KOPT-K1 (cell line): ENCODE results near the gene RAPGEF4.

Experiments
- H3K27ac ChIP-seq: fragments of 200-600 bp; sonication (generic); 2 replicates; pipeline ENCODE4 v1.5.1; 2016; ENCODE audit warnings: antibody characterized with exemption, mild to moderate bottlenecking, low read depth, low read length; ENCODE audit not compliant: poor library complexity, severe bottlenecking
- H3K36me3 ChIP-seq: fragments of 200-600 bp; sonication (generic); 2 replicates; pipeline ENCODE4 v1.5.1; 2017; ENCODE audit warnings: antibody characterized with exemption, mild to moderate bottlenecking, low read length, moderate library complexity; ENCODE audit not compliant: insufficient read depth
- H3K9me3 ChIP-seq: fragments of 200-600 bp; sonication (generic); 2 replicates; pipeline ENCODE4 v1.5.1; 2017; ENCODE audit warnings: antibody characterized with exemption, low read length, mild to moderate bottlenecking; ENCODE audit not compliant: insufficient read depth, poor library complexity, severe bottlenecking

RAPGEF4 gene

DNA sequence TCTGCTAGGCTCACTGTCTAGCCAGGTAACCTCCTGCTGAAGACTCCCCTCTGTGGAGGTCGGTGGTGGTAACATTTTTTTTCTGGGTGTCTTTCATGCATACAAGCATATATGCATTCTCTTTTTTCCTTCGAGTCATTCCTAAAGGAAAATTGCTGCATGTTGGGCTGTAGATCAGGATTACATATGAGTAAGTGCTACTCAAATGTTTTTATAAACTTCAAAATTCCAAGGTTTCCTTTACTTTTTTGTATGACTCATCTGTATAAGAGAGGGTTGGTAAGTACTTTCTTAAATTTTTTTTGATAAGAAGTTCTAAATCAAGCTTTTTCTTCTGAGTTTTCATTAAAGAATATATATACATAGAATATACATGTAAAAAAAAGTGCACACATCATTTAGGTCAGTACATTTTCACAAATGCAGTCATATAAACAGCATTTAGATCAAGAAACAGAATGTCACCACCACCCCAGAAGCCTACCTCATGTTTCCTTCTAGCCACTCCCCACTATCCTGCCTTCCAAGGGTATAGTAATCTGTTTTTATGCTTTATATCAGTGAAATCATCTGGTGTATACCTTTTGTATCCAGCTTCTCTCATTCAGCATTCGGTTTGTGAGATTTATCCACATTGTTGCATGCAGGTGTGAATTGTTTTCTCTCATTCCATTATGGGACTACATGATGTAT, 212.0 kb downstream of the RAPGEF4 start:
- Histone ChIP-seq H3K9me3 (no peaks in the 10 kb centered on the region), H3K27ac (no peak overlapping the region), H3K36me3 (no peaks in the 10 kb centered on the region)

DNA sequence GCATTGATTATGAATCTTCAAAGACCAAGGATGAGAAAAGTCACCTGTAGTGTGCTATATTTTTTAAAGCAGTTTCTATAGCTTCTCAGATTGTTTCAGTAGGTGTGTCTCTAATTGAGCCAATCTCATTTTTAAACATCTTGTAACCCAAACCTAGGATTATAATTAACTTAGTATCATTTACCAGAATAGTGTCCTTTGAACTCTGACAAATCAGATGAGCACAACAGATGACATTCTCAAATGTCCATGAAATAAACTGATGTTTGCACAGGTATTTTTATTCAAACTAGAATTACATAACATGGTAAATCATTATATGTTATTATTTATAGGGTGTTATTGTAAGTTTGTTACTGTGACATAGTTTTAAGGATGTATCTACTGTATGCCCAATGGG, 213.9 kb downstream of the RAPGEF4 start:
- no peak overlapping the region for H3K27ac ChIP-seq
- H3K9me3 ChIP-seq = no peaks in the 10 kb centered on the region

DNA sequence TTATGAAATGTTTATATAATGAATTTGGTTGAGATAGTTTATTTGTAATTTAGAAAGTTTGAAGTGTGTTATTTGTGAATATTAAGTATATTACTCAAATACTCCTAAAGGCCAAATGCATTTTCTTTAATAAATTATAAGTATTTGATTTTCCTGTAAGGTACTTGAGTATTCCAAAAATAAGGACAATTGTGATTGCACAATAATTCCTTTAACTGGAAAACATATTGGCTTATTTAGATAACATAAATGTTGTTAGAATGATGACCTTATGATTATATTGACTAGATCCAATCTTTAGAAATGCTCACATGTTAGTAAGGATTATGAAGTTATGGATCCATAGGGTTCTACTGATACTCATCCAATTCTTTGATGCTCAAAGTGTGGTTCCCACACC, 214.9 kb downstream of the RAPGEF4 start:
- H3K27ac ChIP-seq = no peak overlapping the region
- H3K36me3 ChIP-seq = no peaks in the 10 kb centered on the region
- H3K9me3 ChIP-seq = no peaks in the 10 kb centered on the region

More for the DNA sequence above, 213.9 kb downstream of the RAPGEF4 start:
- no peaks in the 10 kb centered on the region for H3K36me3 ChIP-seq

DNA sequence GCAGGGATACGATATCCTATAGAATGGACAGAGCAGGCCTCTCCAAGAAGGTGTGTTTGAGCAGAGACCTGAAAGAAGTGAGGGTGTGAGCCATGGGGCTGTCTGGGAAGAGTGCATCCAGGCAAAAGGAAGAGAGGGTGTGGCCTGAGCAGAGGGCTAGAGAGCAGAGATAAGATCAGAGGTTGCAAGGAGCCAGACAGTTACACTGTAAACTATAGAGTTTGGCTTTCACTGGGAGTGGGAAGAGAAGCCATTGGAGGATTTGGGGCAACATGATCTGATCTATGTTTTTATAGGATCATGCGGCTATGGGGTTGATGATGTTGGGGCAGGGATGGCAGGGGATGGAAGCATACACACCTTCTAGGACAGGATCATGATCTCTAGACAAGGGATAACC, 215.9 kb downstream of the RAPGEF4 start:
- Histone ChIP-seq H3K9me3 (no peaks in the 10 kb centered on the region), H3K36me3 (no peaks in the 10 kb centered on the region), H3K27ac (no peak overlapping the region)

DNA sequence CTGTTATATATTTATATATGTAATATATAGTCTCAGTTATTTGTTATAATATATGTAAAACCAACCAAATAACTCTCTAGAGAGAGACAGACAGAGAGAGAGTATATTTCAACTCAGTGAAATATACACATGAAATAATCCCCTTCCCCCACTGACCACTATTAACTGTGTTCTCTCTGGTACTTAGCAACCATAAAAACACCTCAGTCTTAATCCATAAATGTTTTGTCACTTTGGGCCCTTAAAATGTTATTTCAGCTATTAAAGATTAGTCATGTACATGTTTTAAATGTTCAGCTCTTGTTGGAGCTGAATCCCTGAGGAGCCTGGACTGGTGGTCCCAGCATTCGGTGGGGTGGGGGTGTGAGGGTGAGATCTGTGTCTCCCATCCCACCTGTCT, 217.8 kb downstream of the RAPGEF4 start:
- no peaks in the 10 kb centered on the region for H3K36me3 ChIP-seq
- H3K27ac ChIP-seq = no peak overlapping the region
- no peaks in the 10 kb centered on the region for H3K9me3 ChIP-seq

DNA sequence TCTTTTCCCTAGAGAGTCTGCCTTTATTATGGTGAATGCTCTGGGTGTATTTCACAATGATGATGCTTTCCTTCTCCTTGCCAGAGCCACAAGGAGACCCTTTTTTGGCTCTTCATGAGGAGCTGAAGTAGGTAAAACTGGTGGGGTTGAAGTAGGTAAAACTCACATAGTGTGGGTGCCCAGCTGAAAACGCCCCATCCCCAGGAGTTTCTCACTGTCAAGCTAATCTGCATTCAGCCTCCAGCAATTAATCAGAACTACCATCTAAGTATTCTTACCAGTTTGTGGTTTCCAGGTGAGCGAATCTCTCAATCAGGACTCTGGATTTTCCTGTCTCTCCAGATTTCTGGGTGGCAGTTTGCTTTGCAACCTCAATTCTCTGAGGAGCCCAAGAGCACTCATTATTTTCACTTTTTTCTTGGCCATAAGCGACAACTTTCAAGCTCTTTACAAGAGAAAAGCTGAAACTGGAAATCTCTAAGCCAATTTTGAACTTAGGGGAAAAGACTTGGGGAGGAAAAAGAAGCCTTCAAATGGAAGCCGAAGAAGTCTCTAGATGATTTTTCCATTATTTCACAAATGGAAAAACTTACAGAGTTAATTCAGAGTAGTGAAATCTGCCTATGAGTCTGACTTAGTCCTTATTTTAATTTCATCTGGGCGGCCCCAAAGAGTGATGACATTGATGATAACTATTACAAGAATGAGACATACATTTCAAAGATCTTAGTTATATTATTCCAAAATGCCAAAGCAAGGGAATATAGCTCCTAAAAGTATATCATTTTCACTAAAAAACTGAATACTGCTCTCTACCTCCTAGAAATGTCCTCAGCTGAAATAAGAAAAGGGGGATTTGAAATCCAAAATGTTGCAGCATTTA, 218.6 kb downstream of the RAPGEF4 start:
- no peak overlapping the region for H3K27ac ChIP-seq
- no peaks in the 10 kb centered on the region for H3K9me3 ChIP-seq
- H3K36me3 ChIP-seq = no peaks in the 10 kb centered on the region

DNA sequence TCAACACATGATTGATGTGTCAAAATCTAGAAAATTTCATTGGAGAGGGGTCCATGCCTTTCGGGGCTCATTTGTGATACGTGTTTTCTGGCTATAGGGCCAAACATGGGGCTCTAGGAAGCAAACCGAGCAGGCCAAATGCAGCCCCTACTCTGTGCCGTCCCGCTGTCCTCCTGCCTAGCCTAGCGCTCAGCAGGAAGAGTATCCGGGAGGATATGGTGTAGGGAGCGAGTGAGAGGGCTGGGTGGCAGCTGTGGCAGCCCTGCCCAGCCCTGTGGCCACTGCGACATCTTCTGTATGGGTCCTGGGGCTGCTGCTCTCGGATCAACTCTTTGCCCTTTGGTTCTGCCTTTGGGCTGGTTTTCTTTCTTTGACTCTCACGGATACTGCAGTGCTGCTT, 219.9 kb downstream of the RAPGEF4 start:
- no peaks in the 10 kb centered on the region for H3K9me3 ChIP-seq
- no peak overlapping the region for H3K27ac ChIP-seq
- H3K36me3 ChIP-seq = no peaks in the 10 kb centered on the region

DNA sequence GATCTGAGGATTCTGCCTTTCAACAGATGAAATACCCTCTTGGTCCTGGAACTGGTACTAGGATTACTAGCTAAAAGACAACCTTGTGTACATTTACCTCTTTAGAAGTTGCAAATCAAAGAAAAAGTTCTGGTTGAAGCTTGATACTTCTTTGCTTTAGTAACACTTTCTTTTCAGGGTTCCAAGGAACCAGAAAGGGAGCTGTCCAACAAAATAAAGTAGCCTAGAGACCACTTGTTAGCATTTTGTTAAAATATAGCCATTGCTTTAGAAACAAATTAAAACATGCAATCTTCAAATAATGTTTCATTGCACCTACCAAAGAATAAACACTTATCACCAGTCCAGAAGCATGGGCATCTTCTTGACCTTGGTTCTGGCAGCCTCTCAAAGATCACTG, 222.1 kb downstream of the RAPGEF4 start:
- H3K9me3 ChIP-seq = no peaks in the 10 kb centered on the region

DNA sequence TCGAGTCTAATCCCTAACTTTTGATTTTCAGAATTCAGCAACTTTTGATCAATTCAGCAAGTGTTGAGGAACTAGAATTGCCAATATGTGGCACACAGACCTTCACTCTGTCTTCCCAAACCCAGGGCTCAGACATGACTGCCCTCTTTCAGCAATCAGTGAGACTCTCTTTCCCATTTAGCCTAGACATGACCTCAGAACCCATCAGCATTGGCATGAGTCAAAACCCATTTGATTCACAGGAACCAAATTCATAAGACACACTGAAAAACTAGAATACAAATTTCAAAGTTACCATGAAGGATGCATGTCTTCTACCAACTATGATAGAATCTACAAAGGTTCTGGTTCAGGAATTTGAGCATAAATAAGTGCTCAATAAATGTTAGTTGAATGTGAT, 226.4 kb downstream of the RAPGEF4 start:
- Histone ChIP-seq H3K9me3 (no peaks in the 10 kb centered on the region), H3K27ac (no peak overlapping the region), H3K36me3 (no peaks in the 10 kb centered on the region)

More for the DNA sequence above, 222.1 kb downstream of the RAPGEF4 start:
- no peaks in the 10 kb centered on the region for H3K36me3 ChIP-seq
- no peak overlapping the region for H3K27ac ChIP-seq

DNA sequence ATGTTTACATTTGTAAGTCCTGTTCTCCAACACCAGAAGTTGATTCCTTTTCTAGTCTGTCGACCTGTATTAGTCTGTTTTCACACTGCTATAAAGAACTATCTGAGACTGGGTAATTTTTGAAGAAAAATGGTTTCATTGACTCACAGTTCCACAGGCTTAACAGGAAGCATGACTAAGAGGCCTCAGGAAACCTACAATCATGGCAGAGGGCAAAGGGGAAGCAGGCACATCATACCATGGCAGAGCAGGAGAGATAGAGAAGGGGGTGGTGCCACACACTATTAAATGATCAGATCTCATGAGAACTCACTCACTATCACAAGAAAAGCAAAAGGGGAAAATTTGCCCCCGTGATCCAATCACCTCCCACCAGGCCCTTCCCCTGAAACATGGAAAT, 227.2 kb downstream of the RAPGEF4 start:
- Histone ChIP-seq H3K27ac (no peak overlapping the region), H3K9me3 (no peaks in the 10 kb centered on the region)

DNA sequence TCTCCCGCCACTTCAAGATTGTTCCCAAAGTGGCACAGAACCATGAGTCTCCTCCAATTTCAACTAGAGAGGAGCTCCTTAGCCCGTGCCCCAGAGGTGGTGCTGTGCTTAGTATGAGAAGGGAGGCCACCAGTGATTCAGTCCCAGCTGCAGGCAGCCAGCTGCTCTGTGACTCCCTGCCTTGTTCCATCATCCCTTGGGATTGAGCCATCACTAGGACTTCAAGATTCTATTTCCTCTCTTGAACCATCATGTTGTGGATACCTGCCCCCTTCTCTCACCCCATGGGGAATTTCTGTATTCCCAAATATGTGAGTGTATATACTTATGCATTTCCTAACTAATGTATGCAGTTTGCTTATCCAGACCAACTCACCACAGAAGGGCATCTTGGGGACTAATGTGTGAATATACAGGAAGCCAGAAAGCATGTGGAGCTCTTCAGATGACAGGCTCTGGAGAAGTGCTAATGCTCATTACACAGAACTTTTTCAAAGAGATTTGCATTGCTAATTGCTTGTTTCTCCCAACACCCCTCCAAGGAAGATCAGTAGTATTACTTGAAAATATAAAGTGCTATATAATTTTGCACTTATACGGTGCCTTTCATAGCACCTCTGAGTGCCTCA, 229.0 kb downstream of the RAPGEF4 start:
- H3K9me3 ChIP-seq = no peaks in the 10 kb centered on the region
- H3K36me3 ChIP-seq = no peaks in the 10 kb centered on the region
- H3K27ac ChIP-seq = no peak overlapping the region

More for the DNA sequence above, 227.2 kb downstream of the RAPGEF4 start:
- H3K36me3 ChIP-seq = no peaks in the 10 kb centered on the region

DNA sequence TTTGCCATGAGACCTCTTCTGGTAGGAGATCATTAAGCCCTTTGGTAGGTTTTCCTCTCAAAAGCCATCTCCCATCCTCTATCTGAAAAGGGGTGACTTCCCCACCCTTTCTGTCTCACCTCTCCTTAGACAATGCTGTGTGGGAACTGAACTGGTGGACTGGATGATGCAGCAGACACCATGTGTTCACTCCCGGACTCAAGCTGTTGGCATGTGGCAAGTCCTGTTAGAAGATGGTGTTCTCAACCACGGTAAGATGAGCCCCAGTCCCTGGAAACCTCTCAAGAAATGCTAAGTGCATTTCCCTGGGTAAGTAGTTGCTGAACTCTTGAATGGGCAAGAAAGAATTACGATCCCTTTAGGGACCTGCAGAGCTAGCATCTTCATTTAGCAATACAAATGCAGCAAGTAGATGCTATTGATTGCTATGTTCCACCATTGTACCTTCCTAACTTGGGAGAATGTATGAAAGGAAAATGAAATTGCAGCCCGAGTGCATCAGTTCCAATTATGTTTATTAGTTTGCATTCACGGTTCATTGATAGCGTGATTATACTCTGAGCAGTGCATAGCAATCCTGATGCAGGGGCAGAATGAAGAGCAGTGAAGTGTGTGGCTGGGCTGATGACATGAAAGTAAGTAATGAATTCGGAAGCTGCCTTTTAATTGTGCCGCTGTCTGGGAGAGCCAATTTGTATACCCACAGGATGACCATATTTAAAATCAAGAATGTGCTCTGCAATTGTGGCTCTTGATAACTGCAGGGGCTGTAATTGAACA, 230.0 kb downstream of the RAPGEF4 start:
- Histone ChIP-seq H3K27ac (no peak overlapping the region), H3K36me3 (no peaks in the 10 kb centered on the region), H3K9me3 (no peaks in the 10 kb centered on the region)

DNA sequence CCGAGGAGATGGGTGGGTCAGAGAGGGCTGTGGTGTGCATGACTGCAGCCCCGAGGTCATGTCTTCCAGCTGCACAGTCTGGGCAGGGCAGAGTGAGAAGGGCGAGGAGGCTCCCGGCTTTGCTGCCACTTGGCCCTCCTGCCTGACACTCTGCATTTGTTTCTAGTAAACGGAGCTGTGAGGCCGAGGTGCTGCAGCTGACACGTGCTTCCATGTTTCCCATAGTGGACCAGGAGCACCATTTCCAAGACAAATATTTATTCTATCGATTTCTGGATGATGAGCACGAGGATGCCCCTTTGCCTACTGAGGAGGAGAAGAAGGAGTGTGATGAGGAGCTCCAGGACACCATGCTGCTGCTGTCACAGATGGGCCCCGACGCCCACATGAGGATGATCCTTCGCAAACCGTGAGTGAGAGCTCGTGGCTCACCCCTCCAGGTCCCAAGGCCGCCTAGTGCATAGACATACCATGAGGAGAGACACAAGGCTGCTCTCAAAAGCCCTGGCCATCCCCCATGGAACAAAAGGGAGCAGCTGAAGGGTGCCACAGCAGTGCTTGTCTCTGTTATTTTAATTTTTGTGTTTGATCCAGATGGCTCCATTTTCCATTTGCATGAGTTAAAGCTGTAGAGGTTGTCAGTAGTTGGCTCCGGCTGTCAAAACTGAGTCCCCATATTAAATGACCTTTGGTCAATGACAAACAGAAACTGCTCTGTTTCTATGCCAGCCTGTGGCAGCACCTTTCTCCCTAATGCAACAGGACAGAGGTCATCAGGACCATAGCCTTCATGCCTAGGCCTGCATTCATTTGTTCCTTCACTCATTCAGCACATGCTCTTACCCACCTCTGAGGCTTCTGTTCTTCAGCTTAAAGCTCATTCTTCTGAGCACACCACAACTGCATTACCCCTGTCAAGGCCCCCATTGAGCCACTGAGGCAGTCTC, 231.7 kb downstream of the RAPGEF4 start:
- no peaks in the 10 kb centered on the region for H3K36me3 ChIP-seq

DNA sequence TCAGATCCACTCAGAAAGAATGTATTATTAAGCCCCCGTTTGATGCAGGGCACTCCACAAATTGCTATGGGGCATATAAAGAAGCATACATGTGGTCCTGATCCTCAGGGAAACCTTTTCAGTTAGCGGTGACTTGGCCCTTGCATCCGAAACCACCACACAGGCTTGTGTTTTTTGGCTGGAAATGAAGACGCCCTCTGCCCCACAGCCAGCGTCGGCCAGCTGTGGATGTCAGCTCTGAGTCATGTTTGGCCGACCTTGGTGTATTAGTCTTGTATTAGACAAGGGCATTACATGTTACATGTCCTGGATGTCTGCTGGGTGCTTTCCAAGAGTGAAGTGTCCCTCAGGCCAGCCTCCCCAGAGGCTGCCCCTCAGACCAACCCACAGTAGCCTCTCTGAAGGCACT, 232.4 kb downstream of the RAPGEF4 start:
- Histone ChIP-seq H3K27ac (peak overlapping the region; percentile 80), H3K36me3 (no peaks in the 10 kb centered on the region), H3K9me3 (no peaks in the 10 kb centered on the region)

More for the DNA sequence above, 231.7 kb downstream of the RAPGEF4 start:
- no peaks in the 10 kb centered on the region for H3K9me3 ChIP-seq
- no peak overlapping the region for H3K27ac ChIP-seq
